ENCODE data around the gene TUBGCP6.
A peak's percentile ranks its signal among the peaks of the same experiment; 100 is the strongest.

The TUBGCP6 gene

DNA sequence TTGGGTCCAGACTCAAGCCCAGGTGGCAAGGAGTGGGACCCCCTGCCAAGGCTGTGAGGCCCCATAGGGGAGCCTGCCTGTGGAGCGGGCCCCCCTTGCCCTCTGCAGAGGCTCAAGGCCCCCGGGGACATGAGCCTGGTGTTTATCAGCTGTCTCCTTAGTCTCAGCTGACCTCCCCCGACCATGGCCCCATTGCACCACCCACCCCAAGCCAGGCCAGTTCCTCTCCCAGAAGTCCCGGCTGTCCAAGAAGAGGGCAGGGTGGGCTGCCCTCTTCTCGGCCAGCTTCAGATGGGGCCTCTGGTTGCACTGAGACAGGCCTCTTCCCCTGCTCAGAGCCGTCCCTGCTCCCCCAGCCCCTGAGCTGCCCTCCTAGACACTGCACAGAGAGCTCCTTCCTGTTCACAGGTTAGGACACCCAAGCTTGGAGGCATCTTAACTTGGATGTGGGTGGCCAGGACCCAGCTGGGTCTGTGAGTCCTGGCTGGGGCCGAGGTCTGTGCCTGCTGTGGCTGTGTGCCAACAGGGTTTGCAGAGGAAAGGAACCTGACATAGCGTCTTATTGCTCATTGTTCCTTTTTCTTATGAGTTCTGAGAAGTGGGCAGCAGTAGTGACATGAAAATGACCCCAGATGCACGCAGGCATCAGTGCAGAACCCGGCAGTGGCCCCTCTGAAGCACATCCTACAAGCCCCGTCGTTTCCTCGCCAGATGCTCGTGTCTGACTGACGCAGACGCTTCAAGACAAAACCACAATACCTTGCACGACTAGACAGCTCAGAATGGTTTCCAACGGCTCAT is 53.7 kb downstream of the TUBGCP6 start:
- peak overlapping the region; percentile 96 for H3K4me2 ChIP-seq (ENCODE audit: low read depth, low read length, poor library complexity, severe bottlenecking)
- peaks cover 17% of the 10 kb centered on the region; the same call in 1 of the 2 replicates for H3K36me3 ChIP-seq (ENCODE audit: insufficient read depth, low read length)

DNA sequence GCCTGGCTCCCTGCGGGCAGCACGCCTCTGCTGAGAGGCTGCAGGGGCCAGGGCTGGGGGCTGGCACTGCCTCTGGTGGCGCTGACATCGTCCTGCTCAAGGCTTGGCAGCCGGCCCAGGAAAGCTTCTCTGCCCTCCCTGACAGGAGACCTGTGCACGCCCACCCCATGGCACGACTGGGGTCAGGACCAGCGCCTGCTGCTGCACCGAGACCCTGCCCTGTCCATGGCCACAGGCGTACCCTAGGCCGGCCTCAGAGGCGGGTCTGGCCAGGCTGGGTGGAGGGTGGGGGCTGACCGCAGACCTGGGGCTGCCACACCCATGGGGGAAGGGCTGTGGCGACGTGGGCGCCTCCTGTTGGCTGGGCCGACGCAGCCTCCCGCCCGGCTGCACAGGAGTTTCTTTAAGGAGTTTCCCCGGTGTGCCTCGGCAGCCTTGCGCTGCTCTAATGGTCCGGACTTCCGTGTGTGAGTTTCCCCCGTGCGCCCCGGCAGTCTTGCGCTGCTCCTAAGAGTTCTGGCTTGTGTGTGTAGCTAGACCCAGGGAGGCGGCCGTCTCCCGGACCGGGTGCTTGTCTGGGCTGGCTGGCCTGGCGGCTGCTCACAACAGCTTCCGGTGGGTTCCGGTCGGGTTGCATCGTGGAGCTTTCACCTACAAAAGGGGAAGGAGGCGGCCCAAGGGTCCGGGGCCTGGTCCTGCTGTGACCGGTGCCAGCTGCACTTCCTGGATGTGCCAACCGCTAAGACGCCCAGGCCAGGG is 54.5 kb downstream of the TUBGCP6 start:
- Histone ChIP-seq H3K36me3 (ENCODE audit: insufficient read depth, low read length) (peaks cover 15% of the 10 kb centered on the region; the same call in 1 of the 2 replicates), H3K9me3 (ENCODE audit: insufficient read depth, low read depth, low read length) (no peaks in the 10 kb centered on the region), H3K9ac (ENCODE audit: low read depth, low read length, poor library complexity, severe bottlenecking) (peak overlapping the region; percentile 92), H3K27me3 (ENCODE audit: insufficient read depth, low read length, poor library complexity, severe bottlenecking) (no peaks in the 10 kb centered on the region), H2AFZ (ENCODE audit: low read length) (no peak overlapping the region), H3K4me1 (ENCODE audit: insufficient read depth, low read length, poor library complexity, severe bottlenecking) (peaks cover 52% of the 10 kb centered on the region), H3K79me2 (ENCODE audit: insufficient read depth, low read length) (peaks cover 79% of the 10 kb centered on the region), H3K4me3 (ENCODE audit: low read length, poor library complexity, severe bottlenecking) (peak overlapping the region; percentile 94), H3K4me2 (ENCODE audit: low read depth, low read length, poor library complexity, severe bottlenecking) (peak overlapping the region; percentile 96), H3K9me2 (replicated peaks; ENCODE audit: low read depth, low read length) (no peaks in the 10 kb centered on the region), H4K20me1 (ENCODE audit: insufficient read depth, low read length, poor library complexity, severe bottlenecking) (peaks cover 32% of the 10 kb centered on the region), H3F3A (ENCODE audit: low read depth) (peaks cover 13% of the 10 kb centered on the region; the same call in 1 of the 2 replicates)
- TF ChIP-seq EZH2phosphoT487 (IDR thresholded peaks at IDR 0.05; ENCODE audit: borderline replicate concordance), result no peak
- TF ChIP-seq, protein P1, sequence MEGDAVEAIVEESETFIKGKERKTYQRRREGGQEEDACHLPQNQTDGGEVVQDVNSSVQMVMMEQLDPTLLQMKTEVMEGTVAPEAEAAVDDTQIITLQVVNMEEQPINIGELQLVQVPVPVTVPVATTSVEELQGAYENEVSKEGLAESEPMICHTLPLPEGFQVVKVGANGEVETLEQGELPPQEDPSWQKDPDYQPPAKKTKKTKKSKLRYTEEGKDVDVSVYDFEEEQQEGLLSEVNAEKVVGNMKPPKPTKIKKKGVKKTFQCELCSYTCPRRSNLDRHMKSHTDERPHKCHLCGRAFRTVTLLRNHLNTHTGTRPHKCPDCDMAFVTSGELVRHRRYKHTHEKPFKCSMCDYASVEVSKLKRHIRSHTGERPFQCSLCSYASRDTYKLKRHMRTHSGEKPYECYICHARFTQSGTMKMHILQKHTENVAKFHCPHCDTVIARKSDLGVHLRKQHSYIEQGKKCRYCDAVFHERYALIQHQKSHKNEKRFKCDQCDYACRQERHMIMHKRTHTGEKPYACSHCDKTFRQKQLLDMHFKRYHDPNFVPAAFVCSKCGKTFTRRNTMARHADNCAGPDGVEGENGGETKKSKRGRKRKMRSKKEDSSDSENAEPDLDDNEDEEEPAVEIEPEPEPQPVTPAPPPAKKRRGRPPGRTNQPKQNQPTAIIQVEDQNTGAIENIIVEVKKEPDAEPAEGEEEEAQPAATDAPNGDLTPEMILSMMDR (conservative IDR thresholded peaks at IDR 0.05; ENCODE audit: low read length), result peak; percentile 52

More for the DNA sequence above, 53.7 kb downstream of the TUBGCP6 start:
- Histone ChIP-seq H3F3A (ENCODE audit: low read depth) (peaks cover 13% of the 10 kb centered on the region; the same call in 1 of the 2 replicates), H4K20me1 (ENCODE audit: insufficient read depth, low read length, poor library complexity, severe bottlenecking) (peaks cover 32% of the 10 kb centered on the region), H3K4me1 (ENCODE audit: insufficient read depth, low read length, poor library complexity, severe bottlenecking) (peaks cover 52% of the 10 kb centered on the region), H3K9me3 (ENCODE audit: insufficient read depth, low read depth, low read length) (no peaks in the 10 kb centered on the region), H3K4me3 (ENCODE audit: low read length, poor library complexity, severe bottlenecking) (peak overlapping the region; percentile 94), H3K79me2 (ENCODE audit: insufficient read depth, low read length) (peaks cover 76% of the 10 kb centered on the region), H3K9ac (ENCODE audit: low read depth, low read length, poor library complexity, severe bottlenecking) (peak overlapping the region; percentile 92), H3K27me3 (ENCODE audit: insufficient read depth, low read length, poor library complexity, severe bottlenecking) (no peaks in the 10 kb centered on the region), H2AFZ (ENCODE audit: low read length) (no peak overlapping the region), H3K9me2 (replicated peaks; ENCODE audit: low read depth, low read length) (no peaks in the 10 kb centered on the region)
- no peak for TF ChIP-seq EZH2phosphoT487 (IDR thresholded peaks at IDR 0.05; ENCODE audit: borderline replicate concordance)
- TF ChIP-seq, protein P1 (conservative IDR thresholded peaks at IDR 0.05; ENCODE audit: low read length), result no peak

DNA sequence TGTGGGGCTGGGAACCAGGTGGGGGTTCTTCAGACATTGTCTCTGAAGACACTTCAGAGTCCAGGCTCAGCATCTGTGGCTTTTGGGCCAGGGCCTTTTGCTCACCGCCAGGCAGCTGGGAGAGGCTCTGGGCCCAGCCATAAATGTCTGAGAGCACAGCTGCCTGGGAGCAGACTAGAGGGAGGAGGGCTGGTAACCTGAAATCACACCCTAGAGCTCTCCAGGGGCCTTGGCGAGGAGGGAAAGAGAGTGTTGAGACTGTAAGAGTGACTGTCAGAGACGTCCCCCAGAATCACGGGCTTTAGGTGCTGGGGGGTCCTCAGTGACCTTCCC is 55.0 kb downstream of the TUBGCP6 start:
- no peak for TF ChIP-seq EZH2phosphoT487 (IDR thresholded peaks at IDR 0.05; ENCODE audit: borderline replicate concordance)
- TF ChIP-seq, protein P1 (conservative IDR thresholded peaks at IDR 0.05; ENCODE audit: low read length), result no peak
- Histone ChIP-seq H3K4me2 (ENCODE audit: low read depth, low read length, poor library complexity, severe bottlenecking) (peak overlapping the region; percentile 96), H2AFZ (ENCODE audit: low read length) (no peak overlapping the region)

More for the DNA sequence above, 55.0 kb downstream of the TUBGCP6 start:
- peaks cover 52% of the 10 kb centered on the region for H3K4me1 ChIP-seq (ENCODE audit: insufficient read depth, low read length, poor library complexity, severe bottlenecking)
- no peaks in the 10 kb centered on the region for H3K27me3 ChIP-seq (ENCODE audit: insufficient read depth, low read length, poor library complexity, severe bottlenecking)
- H3K9me3 ChIP-seq (ENCODE audit: insufficient read depth, low read depth, low read length), result no peaks in the 10 kb centered on the region
- peaks cover 32% of the 10 kb centered on the region for H4K20me1 ChIP-seq (ENCODE audit: insufficient read depth, low read length, poor library complexity, severe bottlenecking)
- H3K9ac ChIP-seq (ENCODE audit: low read depth, low read length, poor library complexity, severe bottlenecking), result peak overlapping the region; percentile 92
- H3K4me3 ChIP-seq (ENCODE audit: low read length, poor library complexity, severe bottlenecking), result peak overlapping the region; percentile 94
- H3K79me2 ChIP-seq (ENCODE audit: insufficient read depth, low read length), result peaks cover 75% of the 10 kb centered on the region
- peaks cover 13% of the 10 kb centered on the region; the same call in 1 of the 2 replicates for H3F3A ChIP-seq (ENCODE audit: low read depth)
- H3K9me2 ChIP-seq (replicated peaks; ENCODE audit: low read depth, low read length), result no peaks in the 10 kb centered on the region
- H3K36me3 ChIP-seq (ENCODE audit: insufficient read depth, low read length), result peaks cover 10% of the 10 kb centered on the region; the same call in 1 of the 2 replicates
